Sciatic nerve (tissue), 2 donors: ENCODE measurements around the gene ACAA1. TPM values are rescaled to one million over a fixed set of nuclear protein-coding genes. Genes with fewer than 3 reads are reported as not detected.

ENCODE experiments used
- ATAC-seq: fragments of 200-7000 bp; cut with Tn5 transposase; one replicate; pipeline ENCODE4 v1.9.1; 2020; ENCODE audit warnings: mild to moderate bottlenecking, moderate library complexity
- DNase-seq: peaks from one replicate; pipeline ENCODE4 v3.0.0-alpha.2; 2020; ENCODE audit warnings: low spot score
- intact Hi-C: fragments of 100-400 bp; cut with DNase I; formaldehyde crosslinking; loops from one replicate; pipeline ENCODE4 v1.14.2; 2022
- total RNA-seq: library from RNA; stranded (reverse); fragmentation: NEBNext Ultra II Directional; extraction: Animal tissue kit (Norgen Biotek cat#: 25700); gene quantifications from one replicate; pipeline ENCODE4 v1.2.1, GENCODE V29; 2021
- donor health status: DM: no; HTN: no; CAD: no.
- donor health status: DM: no; HTN: no; CAD: no.

ACAA1 gene
- total RNA-seq, 1 donor from 2014 or later = 67.6 TPM

DNA sequence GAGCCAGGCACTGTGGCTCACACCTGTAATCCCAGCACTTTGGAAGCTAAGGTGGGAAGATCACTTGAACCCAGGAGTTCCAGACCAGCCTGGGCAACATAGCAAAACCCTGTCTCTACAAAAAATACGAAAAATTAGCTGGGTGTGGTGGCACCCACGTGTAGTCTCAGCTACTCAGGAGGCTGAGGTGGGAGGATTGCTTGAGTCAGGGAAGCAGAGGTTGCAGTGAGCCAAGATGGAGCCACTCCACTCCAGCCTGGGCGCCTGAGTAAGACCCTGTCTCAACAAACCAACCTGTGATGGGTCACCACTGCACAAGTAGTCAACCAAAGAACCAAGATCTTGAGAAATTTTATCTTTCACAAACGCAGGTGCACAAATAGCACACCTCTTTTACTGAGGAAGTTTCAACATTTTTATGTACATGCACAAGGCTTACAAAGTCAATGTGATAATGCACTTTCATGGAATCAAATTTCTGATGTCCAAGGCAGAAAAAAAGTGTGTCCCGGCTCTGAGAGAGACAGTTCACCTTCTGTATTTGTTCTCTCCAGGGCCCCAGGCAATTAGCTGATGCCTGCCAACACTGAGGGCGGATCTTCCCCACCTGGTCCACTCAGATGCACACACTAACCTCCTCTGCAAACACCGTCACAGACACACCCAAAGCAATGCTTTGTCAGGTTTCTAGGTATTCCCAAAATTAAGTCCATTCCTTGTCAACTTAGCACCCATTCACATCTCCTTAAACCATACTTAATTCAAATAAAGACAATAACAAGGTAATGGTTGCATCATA, 12.4 kb downstream of the ACAA1 start:
- DNase-seq (no peak), ATAC-seq (no peak)
- intact Hi-C loops = no loop called here

DNA sequence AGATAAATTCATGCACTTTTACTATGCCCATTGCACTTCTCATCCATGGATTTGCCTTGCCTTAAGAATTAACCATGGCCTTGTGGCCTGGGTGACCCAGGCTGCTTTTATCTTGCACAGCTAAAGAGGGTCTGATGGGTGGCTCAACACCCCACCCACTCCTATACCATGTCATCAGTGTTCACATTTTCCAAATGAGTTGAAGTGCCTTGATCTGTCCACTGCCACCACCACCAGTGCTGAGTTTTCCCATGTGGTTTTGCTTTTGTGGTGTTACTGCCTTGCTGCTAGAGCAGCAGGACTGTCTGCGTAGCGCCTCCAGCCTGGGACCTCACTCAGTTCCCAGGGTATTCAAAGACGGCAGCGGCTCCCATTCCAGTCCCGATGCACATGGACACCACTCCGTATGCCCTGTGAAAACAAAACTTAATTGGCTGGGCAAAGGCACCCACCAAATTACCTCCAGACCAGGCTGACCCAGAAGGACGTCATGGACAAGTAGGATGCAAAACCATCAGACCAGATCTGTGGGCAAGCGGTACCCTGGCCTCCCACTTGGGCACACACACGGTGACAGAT, 14.1 kb downstream of the ACAA1 start:
- intact Hi-C loops = no loop called here
- DNase-seq (no peak), ATAC-seq (no peak)

DNA sequence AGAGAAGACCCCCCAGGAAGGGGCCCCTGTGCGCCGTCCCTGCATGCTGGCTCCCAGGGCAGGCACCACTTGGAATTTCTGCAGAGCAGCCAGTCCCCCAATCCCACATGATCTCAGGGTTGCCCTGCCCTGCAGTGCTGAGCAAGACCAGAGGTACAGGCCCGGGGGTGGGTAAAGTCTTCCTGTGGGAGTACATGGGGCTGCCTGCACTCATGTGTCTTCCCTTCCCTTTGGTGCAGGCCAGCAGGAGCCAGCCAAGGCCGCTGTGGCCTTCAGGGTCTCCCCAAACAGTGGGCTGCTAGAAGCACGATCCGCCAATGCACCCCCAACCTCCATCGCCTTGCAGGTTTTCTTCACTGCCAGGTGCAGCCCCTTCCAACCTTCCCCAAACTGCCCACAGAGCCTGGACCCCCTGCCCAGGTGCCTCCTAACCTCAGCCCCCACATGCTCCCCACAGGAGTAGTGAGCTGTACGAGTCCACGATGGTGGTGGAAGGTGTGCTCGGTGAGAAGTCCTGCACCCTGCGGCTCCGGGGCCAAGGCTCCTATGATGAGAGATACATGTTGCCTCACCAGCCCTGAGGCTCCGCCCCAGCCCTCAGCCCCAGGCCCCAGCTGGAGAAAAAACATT, 15.0 kb downstream of the ACAA1 start:
- DNase-seq = peak; percentile 45
- no peak for ATAC-seq
- intact Hi-C loops = no loop called here

DNA sequence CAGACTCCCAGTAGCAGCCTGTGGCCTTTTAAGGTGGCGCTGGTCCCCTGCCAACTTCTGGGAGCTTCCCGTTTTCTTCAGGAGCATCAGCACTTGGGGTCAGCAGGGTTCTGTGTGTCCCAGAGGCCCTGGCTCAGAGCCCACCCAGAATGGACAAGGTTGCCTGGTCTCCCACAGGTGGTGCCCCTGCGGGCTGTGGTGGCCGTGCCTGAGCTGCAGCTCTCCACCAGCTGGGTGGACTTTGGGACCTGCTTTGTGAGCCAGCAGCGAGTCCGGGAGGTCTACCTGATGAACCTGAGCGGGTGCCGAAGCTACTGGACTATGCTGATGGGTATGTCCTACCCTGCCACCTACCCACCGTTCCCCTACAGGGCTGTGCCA, 15.5 kb downstream of the ACAA1 start:
- intact Hi-C loops = no loop called here
- ATAC-seq = no peak
- peak; percentile 53 for DNase-seq

DNA sequence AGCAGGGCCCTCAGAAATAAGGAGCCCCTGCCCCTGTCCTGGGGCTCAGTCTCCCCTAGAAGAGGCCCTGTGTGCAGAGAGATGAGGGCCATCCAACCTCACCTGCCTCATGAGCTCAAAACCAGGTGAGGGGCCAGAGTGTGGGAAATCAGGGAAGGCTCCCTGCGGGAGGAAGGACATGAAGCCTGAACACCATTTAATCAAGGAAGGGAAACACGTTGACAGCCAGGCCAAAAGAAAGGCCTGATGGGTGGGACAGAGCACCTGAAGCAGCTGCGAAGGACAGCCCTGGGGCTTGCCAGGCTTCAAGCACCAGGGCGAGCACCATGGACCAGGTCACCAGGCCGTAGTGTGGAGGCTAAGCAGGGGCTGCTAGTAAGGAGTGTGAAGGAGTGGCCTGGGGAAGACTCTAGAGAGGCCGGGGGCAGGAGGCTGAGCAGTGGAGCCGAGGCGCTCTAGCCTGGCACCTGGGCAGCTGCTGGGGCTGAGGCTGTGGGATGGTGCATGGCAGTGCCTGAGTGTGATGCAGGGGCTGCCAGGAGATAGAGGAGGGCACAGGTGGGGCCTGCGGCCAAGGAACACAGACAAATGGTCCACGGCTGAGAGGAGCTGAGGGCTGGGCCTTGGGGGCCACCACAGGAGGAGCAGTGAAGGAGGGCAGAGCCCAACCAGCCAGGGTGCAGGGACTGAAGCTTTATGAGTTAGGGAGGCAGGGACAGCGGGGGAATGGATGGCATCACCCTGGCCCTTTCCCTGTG, 16.1 kb downstream of the ACAA1 start:
- intact Hi-C loops = no loop called here
- ATAC-seq (no peak), DNase-seq (no peak)

DNA sequence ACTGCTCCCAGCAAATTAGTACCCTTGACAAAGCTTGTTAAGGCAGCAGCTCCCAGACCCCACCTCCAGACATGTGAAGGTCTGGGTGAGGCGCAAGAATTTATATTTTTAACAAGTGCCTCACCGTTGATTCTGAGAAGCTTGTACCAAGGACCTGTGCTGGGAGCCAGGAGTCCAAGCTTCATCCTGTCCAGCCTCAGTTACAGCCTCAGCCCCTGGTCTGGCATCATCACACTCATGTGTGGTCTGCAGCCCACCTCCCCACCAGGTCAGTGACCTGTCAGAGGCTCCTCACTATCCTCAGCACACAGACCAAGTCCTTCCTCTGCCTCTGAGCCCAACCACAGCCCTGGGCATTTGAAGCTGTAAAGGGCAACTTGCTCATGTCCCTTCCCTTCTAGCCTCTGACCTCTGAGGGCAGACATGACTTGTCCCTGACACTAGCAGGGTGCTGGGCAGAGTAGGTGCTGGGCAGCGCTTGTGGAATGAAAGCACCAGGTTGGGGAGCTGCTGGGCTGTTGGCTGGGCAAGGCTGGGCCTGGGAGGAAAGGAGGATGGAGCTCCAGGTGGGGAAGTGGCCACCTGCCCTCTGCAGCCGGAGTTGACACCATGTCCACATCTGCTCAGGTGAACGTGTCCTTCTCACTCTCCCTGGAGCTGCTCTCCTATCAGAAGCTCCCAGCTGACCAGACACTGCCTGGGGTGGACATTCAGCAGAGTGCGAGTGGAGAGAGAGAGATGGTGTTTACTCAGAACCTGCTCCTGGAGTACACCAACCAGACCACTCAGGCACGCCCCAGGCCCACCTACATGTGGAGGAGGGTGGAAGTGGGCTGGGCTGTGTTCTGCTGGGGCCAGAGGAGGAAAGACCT, 16.9 kb downstream of the ACAA1 start:
- DNase-seq (peak; percentile 47), ATAC-seq (no peak)
- intact Hi-C loops = loop anchor here (10.0 kb wide), 1 partner anchor 365 kb away; no protein-coding TSS in a partner anchor

DNA sequence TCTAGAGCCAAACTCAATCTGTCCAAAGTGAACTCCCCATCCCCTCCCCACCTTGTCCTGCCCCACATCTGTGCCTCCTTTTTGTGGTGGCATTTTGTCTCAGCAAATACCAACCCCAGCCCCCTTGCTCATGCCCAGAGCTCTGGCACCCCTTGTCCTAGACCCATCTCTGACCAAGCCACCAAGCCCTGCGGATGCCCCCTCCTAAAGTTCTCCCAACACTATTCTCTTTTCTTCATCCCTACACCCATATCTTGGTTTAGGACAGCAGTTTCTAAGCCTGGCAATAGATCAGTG, 17.7 kb downstream of the ACAA1 start:
- intact Hi-C loops = loop anchor here (10.0 kb wide), 1 partner anchor 366 kb away; no protein-coding TSS in a partner anchor
- DNase-seq = peak; percentile 34

DNA sequence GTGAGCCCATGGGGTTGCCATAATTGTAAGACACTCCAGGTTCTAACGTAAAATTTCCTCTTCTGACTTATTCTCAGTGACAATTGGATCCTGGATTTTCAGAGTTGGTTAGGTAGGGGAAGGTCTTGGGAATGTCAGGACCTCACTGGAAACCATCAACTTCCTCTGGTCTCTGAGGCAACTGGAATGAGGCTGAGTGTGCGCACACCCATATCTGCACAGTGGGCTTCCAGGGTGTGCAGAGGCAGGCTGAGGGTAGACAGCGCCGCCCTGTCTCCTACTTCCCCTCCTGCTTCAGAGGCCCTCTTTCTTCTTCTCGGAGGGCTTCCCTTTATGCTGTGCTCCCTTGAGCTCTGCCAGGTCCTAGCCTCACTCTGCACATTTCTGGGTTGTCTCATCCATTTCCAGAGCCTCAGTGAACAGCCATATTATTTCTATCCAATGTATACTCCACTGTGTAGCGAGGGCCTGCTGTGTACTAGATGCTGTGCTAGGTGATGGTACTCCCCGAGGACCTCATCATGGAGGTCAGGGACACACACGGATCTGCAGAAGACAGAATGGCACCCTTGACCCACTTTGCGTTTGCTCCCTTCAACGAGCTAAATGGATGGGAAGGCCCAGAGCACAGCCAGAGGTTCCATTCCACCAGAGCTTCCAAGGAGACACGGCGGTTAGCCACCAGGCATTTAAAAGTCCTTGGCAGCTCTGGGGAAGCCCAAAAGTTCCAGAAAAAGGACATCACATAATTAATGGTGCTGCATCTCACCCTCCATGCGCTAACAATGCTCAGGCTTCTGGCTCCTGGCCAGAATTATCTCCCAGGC, 18.3 kb downstream of the ACAA1 start:
- ATAC-seq (no peak), DNase-seq (peak; percentile 18)
- intact Hi-C loops = loop anchor here (10.0 kb wide), 1 partner anchor 366 kb away; no protein-coding TSS in a partner anchor

More for the DNA sequence above, 17.7 kb downstream of the ACAA1 start:
- ATAC-seq = no peak

DNA sequence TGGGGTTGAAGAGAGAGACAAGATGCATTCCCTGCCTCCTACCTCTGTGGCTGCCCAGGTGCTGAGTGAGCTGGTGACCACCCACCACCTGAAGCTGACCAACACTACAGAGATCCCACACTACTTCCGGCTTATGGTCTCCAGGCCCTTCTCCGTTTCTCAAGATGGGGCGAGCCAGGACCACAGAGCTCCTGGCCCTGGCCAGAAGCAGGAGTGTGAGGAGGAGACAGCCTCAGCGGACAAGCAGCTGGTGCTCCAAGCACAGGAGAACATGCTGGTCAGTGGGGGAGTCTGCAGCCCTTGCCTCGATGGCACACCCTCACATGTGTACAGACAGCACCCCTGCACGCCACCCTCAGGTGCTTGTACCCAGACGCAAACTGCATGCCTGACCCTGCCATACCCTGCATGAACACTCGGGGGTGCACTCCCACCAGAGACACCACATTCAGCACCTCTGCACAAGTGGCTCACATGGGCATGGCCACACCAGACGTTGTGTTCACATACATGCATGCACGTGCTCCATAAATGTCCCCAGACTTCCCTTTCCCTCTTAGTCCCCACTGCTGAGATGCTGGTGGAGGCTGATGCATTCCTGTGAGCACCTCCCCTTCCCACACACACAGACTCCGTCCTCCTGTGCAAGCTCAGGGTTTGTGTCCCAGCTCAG, 19.0 kb downstream of the ACAA1 start:
- DNase-seq (peak; percentile 75), ATAC-seq (peak; percentile 64)
- intact Hi-C loops = loop anchor here (10.0 kb wide), 1 partner anchor 367 kb away; no protein-coding TSS in a partner anchor

DNA sequence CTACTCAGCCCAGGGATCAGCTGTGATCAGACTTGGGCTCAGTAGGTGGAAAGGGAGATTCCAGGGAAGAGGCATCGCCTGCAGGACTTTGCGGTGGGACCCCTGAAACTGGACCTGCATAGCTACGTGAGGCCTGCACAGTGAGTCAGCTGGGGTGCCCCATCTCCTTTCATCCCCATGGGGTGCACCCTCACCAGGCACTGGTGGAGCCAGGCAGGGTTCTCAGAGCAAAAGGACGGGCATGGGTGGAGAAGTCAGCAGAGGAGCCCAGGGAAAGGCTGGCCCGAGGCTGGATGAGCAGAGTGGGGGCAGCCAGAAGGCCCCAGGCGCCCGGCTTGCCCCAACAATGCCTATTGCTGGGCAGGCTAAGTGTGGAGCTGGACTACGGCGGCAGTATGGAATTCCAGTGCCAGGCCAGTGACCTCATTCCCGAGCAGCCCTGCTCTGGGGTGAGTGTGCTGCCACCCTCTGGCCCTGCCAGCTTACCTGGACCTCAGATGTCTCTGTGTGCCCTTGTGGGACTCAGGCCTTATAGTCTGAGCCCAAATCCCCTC, 19.7 kb downstream of the ACAA1 start:
- ATAC-seq = peak; percentile 56
- DNase-seq = no peak
- intact Hi-C loops = loop anchor here (10.0 kb wide), 1 partner anchor 368 kb away; no protein-coding TSS in a partner anchor

DNA sequence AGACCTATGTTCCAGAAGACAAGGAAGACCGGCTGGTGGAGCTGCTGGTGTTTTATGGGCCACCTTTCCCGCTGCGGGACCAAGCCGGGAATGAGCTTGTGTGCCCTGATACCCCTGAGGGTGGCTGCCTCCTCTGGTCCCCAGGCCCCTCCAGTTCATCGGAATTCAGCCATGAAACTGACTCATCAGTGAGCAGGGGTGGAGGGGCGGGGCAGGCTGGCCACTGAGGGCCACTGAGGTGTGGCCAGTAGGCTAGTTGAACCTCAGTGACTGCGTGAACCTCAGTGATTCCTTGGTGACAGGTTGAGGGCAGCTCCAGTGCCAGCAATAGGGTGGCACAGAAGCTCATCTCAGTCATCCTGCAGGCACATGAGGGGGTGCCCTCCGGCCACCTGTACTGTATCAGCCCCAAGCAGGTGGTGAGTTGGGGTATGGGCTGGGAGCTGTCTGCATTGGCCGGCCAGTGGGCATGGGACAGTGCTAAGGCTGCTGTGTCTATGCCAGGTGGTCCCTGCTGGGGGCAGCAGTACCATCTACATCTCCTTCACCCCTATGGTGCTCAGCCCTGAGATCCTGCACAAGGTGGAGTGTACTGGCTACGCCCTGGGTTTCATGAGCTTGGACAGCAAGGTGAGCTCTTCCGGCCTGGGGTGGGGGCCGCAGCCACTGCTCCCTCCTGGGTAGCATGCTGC, 20.3 kb downstream of the ACAA1 start:
- no peak for ATAC-seq
- peak; percentile 46 for DNase-seq
- intact Hi-C loops = loop anchor here (10.0 kb wide), 1 partner anchor 368 kb away; no protein-coding TSS in a partner anchor

DNA sequence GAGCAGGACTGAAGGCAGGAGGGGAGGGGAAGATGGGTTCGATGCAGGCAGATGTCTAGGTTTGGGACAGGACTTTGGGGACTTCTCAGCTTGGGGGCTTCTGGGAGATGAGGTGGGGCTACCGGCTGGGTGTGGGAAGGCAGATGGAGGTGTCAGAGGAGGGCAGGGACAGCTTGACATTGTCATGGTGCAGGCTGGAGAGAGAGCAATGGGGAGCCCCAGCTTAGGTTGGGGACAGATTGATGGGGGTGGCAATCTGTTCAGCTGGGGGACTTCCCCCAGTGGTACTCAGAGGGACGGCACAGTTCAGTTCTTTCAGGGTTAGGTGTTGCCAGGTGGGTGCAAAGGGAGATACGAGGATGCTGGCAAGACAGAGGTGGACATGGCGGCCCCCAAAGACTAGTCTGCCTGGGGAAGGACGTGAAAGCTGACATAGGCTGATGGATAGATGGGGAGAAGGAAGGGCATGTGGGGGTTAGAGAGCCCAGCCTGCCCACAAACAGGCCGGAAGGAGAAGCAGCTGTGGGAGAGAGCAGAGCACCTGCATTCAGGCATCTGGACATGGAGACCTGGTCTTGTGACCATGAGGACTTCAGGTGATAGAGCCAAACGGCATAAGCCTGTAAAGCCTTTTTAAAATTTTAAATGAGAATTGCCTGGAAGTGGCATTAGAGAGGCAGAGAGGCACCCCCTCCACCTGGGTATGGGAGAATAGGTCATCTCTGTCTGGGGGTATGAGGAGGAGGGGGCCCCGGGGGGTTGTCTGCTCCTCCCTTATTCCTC, 21.1 kb downstream of the ACAA1 start:
- DNase-seq (peak; percentile 22), ATAC-seq (no peak)
- intact Hi-C loops = loop anchor here (10.0 kb wide), 1 partner anchor 369 kb away; no protein-coding TSS in a partner anchor

DNA sequence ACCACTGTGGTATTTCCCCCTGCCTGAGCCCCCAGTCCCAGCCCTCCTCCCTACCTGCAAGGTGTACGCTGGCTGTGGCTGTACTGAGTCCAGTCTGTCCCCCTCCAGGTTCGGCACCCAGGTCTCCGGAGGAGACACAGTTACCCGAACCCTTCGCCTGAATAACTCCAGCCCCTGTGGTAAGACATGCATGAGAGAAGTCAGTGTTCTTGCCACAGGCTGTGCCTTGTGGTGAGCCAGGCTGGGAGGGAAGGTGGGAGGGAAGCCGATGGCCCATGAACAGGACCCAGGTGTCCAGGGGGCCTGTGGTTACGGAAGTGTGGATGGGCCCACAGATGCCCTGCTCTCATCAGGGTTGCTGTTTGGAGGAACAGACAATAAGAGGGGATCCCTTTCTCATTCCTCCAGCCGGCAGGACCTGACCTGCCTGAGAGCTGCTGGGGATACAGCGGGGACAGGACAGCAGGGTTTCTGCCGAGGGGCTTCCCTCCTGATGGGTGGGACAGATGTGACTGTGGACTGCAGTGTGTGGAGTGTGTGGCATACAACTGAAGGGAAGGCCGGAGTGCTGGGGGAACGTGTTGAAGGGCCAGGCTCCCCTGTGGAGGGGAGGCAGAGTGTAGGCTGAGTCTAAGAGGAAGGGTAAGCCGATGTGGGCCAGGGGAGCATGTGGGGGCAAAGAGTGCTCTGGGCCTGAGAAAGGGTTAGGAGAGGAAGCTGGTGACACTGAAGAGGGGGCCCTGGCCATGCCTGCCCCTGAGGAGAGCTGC, 21.9 kb downstream of the ACAA1 start:
- intact Hi-C loops = loop anchor here (10.0 kb wide), 1 partner anchor 370 kb away; no protein-coding TSS in a partner anchor
- ATAC-seq = no peak
- peak; percentile 36 for DNase-seq

DNA sequence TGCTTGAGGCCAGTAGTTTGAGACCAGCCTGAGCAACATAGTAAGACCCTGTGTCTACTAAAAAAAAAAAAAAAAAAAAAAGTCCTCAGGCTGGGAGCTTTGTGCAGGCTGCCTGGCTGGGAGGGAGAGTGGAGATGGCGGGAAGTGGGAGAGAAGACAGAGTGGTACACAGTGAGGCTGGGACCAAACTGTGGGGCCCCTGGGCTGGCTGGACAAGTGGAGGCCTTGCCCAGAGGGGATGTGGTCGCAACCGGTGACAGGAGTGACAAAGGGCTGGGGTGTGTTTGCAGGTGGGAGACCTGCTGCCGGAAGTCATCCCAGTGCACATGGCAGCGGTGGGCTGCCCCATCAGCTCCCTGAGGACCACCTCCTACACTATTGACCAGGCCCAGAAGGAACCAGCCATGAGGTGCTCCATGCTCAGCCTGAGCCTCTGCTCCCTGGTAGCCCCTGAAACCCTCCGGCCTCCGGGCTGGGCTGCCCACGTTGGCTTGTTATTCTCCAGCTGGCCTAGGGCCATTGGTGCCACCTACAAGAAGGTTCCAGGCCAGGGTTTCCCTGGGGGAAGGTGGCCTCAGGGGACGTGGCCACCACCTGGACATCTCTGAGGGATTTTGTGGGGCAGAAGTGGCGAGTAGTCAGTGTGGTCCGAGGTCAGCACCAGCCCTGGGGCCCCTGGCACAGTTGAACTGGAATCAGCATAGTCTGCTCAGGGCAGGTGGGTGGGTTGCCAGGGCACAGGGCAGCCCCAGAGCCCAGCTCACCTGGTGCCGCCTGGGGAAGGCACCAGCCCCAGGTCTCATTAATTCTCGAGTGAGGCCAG, 22.7 kb downstream of the ACAA1 start:
- ATAC-seq = no peak
- intact Hi-C loops = loop anchor here (10.0 kb wide), 1 partner anchor 371 kb away; no protein-coding TSS in a partner anchor
- DNase-seq = peak; percentile 47
